ENCODE results near the gene HDDC3. TPM values are rescaled to one million over a fixed set of nuclear protein-coding genes. Genes with fewer than 3 reads are reported as not detected.
"Not testable (repeated sequence)": the region's sequence is repeated elsewhere in the genome, so short reads cannot be mapped to it uniquely, and the experiment has no call there.

Gene HDDC3
- total RNA-seq, 2 experiments from 2014 or later = 33.2 to 39.3 TPM

DNA sequence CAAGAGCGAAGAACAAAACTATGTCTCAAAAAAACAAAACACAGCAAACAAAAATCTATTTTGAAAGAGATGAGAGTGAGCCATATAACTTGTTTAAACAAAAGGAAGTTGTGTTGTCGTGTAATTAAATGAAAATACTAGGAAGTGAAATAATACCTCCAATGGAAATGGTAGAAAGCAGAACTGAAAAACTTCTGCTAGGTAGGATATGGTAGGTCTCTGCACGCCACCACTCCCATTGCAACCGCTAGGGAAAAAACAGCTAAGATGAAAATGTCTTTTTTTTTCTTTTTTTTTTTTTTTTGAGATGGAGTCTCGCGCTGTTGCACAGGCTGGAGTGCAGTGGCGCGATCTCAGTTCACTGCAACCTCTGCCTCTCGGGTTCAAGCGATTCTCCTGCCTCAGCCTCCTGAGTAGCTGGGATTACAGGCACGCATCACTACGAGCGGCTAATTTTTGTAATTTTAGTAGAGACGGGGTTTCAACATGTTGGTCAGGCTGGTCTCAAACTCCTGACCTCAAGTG lies 35.2 kb downstream of the HDDC3 start:
- H3K27ac Mint-ChIP-seq; H3K9me3 Mint-ChIP-seq (ENCODE audit: low read depth); H3K27me3 Mint-ChIP-seq; ATAC-seq; H3K4me3 Mint-ChIP-seq; DNase-seq: not testable (repeated sequence)
- Mint-ChIP-seq H3K4me1 (peaks cover 15% of the 10 kb centered on the region), H3K36me3 (peaks cover 29% of the 10 kb centered on the region)
- CTCF ChIA-PET = interaction anchor here (0.7 to 9.5 kb wide), 6 partner anchors 8 to 578 kb away, joined by 4 to 181 read pairs (median 8); partner anchors contain the start of genes HDDC3 and UNC45A

DNA sequence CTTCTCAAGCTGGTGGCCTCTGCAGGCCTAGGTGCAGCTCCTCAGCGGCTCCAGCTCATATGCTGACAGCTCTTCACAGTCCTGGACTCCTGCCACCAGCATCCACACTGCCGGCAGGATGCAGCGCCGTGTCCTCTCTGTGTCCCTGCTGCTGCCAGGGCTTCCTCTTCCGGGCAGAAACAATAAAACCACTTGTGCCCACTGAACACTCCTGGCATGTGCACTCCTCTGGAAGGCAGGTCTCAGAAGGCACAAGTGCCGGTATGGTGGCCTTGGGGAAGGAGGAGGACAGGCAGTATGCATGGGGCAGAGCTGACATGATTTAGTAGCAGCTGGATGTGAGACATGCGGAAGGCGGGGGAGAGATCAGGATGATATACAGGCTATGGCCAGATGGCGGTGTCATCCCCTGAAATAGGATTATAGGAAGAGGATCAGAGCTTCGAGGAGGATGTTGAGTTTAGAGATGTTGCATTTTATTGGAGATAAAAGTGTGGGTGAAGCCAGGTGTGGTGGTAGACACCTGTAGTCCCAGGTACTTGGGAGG lies 36.7 kb downstream of the HDDC3 start:
- Mint-ChIP-seq H3K27ac (no peak overlapping the region), H3K4me3 (no peak overlapping the region), H3K36me3 (peaks cover 33% of the 10 kb centered on the region), H3K9me3 (ENCODE audit: low read depth) (no peaks in the 10 kb centered on the region), H3K4me1 (peaks cover 6% of the 10 kb centered on the region), H3K27me3 (no peaks in the 10 kb centered on the region)
- CTCF ChIA-PET = interaction anchor here (0.6 to 3.5 kb wide), 3 partner anchors 10 to 150 kb away, joined by 3 to 27 read pairs (median 13); partner anchors contain the start of genes HDDC3 and UNC45A
- DNase-seq (no peak), ATAC-seq (no peak)

DNA sequence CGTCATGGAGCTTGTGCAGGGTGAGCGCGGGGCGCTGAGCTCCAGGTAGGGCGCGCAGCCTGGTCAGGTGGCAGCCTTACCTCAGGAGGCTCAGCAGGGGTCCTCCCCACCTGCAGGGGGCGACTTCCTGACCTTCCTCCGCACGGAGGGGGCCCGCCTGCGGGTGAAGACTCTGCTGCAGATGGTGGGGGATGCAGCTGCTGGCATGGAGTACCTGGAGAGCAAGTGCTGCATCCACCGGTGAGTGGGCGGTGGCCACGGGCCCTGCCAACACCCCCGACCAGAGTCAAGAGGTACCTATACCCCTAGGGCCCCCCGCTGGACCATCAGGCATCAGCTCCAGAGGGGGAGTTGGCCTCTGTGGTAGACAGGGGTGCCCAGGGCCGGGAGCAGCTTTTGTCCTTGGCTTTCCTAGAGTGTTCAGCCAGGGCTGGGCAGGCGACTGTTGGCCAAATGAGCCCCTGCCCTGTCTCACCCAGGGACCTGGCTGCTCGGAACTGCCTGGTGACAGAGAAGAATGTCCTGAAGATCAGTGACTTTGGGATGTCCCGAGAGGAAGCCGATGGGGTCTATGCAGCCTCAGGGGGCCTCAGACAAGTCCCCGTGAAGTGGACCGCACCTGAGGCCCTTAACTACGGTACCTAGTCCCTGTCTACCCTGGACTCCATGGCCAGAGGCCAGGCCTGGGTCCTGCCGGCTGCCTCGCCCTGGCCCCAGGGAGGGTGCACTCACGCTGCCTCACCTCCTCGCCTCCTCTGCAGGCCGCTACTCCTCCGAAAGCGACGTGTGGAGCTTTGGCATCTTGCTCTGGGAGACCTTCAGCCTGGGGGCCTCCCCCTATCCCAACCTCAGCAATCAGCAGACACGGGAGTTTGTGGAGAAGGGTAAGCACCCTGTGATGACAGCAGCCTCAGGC lies 38.9 kb downstream of the HDDC3 start:
- Mint-ChIP-seq H3K27ac (no peak overlapping the region), H3K9me3 (ENCODE audit: low read depth) (no peaks in the 10 kb centered on the region), H3K36me3 (peaks cover 35% of the 10 kb centered on the region), H3K4me1 (peaks cover 22% of the 10 kb centered on the region), H3K27me3 (no peaks in the 10 kb centered on the region), H3K4me3 (no peak overlapping the region)
- ATAC-seq (no peak), DNase-seq (no peak)
- CTCF ChIA-PET = interaction anchor here (1.0 to 3.5 kb wide), 3 partner anchors 9 to 40 kb away, joined by 3 to 27 read pairs (median 14); partner anchors contain the start of genes HDDC3, MAN2A2 and UNC45A

GRCh38 chr15:90892498-90893174 lies 39.7 kb downstream of the HDDC3 start:
- no peaks in the 10 kb centered on the region for H3K27me3 Mint-ChIP-seq
- DNase-seq (no peak), ATAC-seq (no peak)
- no peaks in the 10 kb centered on the region for H3K9me3 Mint-ChIP-seq (ENCODE audit: low read depth)
- no peak overlapping the region for H3K27ac Mint-ChIP-seq
- peaks cover 26% of the 10 kb centered on the region for H3K4me1 Mint-ChIP-seq
- H3K36me3 Mint-ChIP-seq = peaks cover 41% of the 10 kb centered on the region
- no peak overlapping the region for H3K4me3 Mint-ChIP-seq
- CTCF ChIA-PET = interaction anchor here (1.0 to 2.6 kb wide), 2 partner anchors 10 to 39 kb away, joined by 3 to 14 read pairs; partner anchors contain the start of gene MAN2A2

DNA sequence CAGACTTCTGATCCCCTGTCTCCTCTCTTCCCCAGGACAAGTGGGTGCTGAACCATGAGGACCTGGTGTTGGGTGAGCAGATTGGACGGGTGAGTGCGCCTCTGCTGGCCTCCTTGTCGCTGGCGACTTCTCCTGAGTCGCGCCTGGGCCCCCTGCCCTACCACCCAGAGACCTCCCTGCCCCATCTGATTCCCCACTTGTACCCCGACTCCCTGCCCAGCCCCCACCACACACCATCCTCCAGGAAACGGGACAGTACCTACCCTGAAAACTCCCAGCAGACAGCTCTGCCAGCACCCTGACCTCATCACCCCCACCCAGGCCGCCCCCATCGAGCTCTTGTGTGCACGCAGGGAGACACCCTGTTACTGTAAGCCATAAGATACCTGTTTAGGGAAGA lies 40.3 kb downstream of the HDDC3 start:
- no peak for DNase-seq
- H3K27me3 Mint-ChIP-seq = no peaks in the 10 kb centered on the region
- peaks cover 29% of the 10 kb centered on the region for H3K4me1 Mint-ChIP-seq
- no peak overlapping the region for H3K4me3 Mint-ChIP-seq
- no peak overlapping the region for H3K27ac Mint-ChIP-seq
- H3K9me3 Mint-ChIP-seq (ENCODE audit: low read depth) = no peaks in the 10 kb centered on the region
- CTCF ChIA-PET = interaction anchor here (2.6 kb wide), 1 partner anchor 11 kb away, joined by 14 read pairs; the partner anchor contains the start of gene MAN2A2
- H3K36me3 Mint-ChIP-seq = peaks cover 44% of the 10 kb centered on the region
- no peak for ATAC-seq

DNA sequence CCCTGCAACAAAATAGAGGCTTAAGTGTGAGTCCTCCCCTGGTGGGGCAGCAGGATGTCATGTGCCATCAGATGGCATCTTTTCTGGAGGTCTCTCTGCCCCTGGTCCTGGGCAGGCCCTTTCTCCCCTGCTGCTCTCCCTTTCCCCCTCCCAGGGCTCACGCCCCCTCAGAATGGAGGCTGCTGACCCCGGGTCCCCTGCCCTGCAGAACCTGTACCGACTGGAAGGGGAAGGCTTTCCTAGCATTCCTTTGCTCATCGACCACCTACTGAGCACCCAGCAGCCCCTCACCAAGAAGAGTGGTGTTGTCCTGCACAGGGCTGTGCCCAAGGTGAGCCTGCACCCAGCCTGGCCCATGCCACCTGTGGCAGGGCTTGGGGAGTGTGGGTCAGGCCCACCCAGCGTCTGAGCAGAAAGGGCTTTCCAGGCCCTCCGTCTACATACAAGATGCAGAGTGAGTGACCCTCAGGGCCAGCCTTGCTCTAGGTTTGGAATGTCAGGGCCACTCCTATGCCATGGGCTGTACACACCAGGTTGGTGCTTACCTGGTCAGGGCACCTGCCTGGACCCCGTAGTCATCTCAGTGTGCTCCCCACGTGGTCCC lies 40.9 kb downstream of the HDDC3 start:
- H3K27ac Mint-ChIP-seq = no peak overlapping the region
- H3K4me1 Mint-ChIP-seq = peaks cover 32% of the 10 kb centered on the region
- no peak overlapping the region for H3K4me3 Mint-ChIP-seq
- ATAC-seq (no peak), DNase-seq (no peak)
- H3K36me3 Mint-ChIP-seq = peaks cover 41% of the 10 kb centered on the region
- H3K9me3 Mint-ChIP-seq (ENCODE audit: low read depth) = no peaks in the 10 kb centered on the region
- CTCF ChIA-PET = interaction anchor here (3.8 to 4.6 kb wide), 2 partner anchors 11 to 41 kb away, joined by 35 to 64 read pairs; partner anchors contain the start of genes HDDC3, MAN2A2 and UNC45A
- no peaks in the 10 kb centered on the region for H3K27me3 Mint-ChIP-seq

GRCh38 chr15:90890839-90891238 lies 41.5 kb downstream of the HDDC3 start:
- H3K4me3 Mint-ChIP-seq = peak overlapping the region; percentile 59
- ATAC-seq (no peak), DNase-seq (no peak)
- no peaks in the 10 kb centered on the region for H3K27me3 Mint-ChIP-seq
- H3K36me3 Mint-ChIP-seq = peaks cover 36% of the 10 kb centered on the region
- no peak overlapping the region for H3K27ac Mint-ChIP-seq
- CTCF ChIA-PET = interaction anchor here (1.5 to 4.6 kb wide), 4 partner anchors 11 to 571 kb away, joined by 5 to 64 read pairs (median 20); partner anchors contain the start of genes BLM, HDDC3, MAN2A2 and UNC45A
- no peaks in the 10 kb centered on the region for H3K9me3 Mint-ChIP-seq (ENCODE audit: low read depth)
- peaks cover 38% of the 10 kb centered on the region for H3K4me1 Mint-ChIP-seq

GRCh38 chr15:90889736-90890456 lies 42.5 kb downstream of the HDDC3 start:
- peak overlapping the region; percentile 72 for H3K27ac Mint-ChIP-seq
- ATAC-seq (peak; percentile 57), DNase-seq (peak; percentile 80)
- peaks cover 32% of the 10 kb centered on the region for H3K36me3 Mint-ChIP-seq
- no peaks in the 10 kb centered on the region for H3K27me3 Mint-ChIP-seq
- CTCF ChIA-PET = interaction anchor here (0.7 to 4.6 kb wide), 17 partner anchors 8 to 597 kb away, joined by 3 to 64 read pairs (median 4); partner anchors contain the start of genes BLM, HDDC3, MAN2A2 and UNC45A
- peak overlapping the region; percentile 63 for H3K4me3 Mint-ChIP-seq
- peaks cover 47% of the 10 kb centered on the region for H3K4me1 Mint-ChIP-seq
- no peaks in the 10 kb centered on the region for H3K9me3 Mint-ChIP-seq (ENCODE audit: low read depth)

DNA sequence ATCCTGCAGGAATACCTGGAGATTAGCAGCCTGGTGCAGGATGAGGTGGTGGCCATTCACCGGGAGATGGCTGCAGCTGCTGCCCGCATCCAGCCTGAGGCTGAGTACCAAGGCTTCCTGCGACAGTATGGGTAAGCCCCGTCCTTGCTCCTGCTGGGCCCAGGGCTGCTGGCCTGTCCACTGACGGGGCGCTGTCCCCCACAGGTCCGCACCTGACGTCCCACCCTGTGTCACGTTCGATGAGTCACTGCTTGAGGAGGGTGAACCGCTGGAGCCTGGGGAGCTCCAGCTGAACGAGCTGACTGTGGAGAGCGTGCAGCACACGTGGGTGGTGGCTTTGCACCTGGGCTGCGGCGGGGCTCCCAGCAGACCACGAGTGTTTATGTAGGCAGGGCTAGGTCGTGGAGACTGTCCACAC lies 43.0 kb downstream of the HDDC3 start:
- DNase-seq (peak; percentile 85), ATAC-seq (peak; percentile 69)
- H3K4me3 Mint-ChIP-seq = peak overlapping the region; percentile 63
- CTCF ChIA-PET = interaction anchor here (0.7 to 4.6 kb wide), 17 partner anchors 8 to 596 kb away, joined by 3 to 64 read pairs (median 4); partner anchors contain the start of genes BLM, HDDC3, MAN2A2 and UNC45A
- peaks cover 29% of the 10 kb centered on the region for H3K36me3 Mint-ChIP-seq
- H3K4me1 Mint-ChIP-seq = peaks cover 51% of the 10 kb centered on the region
- H3K27ac Mint-ChIP-seq = peak overlapping the region; percentile 72
- no peaks in the 10 kb centered on the region for H3K27me3 Mint-ChIP-seq
- H3K9me3 Mint-ChIP-seq (ENCODE audit: low read depth) = no peaks in the 10 kb centered on the region

DNA sequence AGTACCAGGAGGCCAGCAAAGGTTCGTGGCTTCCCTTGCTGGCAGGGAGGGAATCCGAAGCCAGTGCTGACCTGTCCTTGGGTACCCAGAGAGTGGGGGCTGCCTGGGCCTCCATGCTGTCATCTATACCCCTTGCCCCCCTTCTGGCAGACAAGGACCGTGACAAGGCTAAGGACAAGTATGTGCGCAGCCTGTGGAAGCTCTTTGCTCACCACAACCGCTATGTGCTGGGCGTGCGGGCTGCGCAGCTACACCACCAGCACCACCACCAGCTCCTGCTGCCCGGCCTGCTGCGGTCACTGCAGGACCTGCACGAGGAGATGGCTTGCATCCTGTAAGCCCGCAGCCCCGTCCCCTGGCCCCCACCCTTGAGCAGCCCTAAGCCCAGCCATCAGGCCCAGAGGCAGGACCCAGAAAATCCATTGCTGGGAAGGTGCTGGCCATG lies 45.3 kb downstream of the HDDC3 start:
- Mint-ChIP-seq H3K36me3 (peaks cover 20% of the 10 kb centered on the region), H3K4me1 (peaks cover 66% of the 10 kb centered on the region), H3K4me3 (no peak overlapping the region), H3K27ac (no peak overlapping the region), H3K9me3 (ENCODE audit: low read depth) (no peaks in the 10 kb centered on the region), H3K27me3 (no peaks in the 10 kb centered on the region)
- ATAC-seq (no peak), DNase-seq (no peak)
- CTCF ChIA-PET = interaction anchor here (0.7 to 4.6 kb wide), 20 partner anchors 13 to 241 kb away, joined by 3 to 64 read pairs (median 10); partner anchors contain the start of genes BLM, HDDC3, MAN2A2 and UNC45A

- Mint-ChIP-seq H3K4me3 (peak overlapping the region; percentile 62), H3K9me3 (ENCODE audit: low read depth) (no peaks in the 10 kb centered on the region), H3K27me3 (no peaks in the 10 kb centered on the region), H3K4me1 (peaks cover 71% of the 10 kb centered on the region), H3K36me3 (peaks cover 19% of the 10 kb centered on the region), H3K27ac (peak overlapping the region; percentile 73)
- CTCF ChIA-PET = interaction anchor here (0.6 to 3.9 kb wide), 58 partner anchors 9 to 579 kb away, joined by 3 to 46 read pairs (median 5); partner anchors contain the start of genes BLM, FURIN, HDDC3 and IQGAP1
- ATAC-seq (no peak), DNase-seq (no peak)
These were observed 46.1 kb downstream of the HDDC3 start for GRCh38 chr15:90886291-90886614.
